ENCODE measurements around the gene ZNF664. TPM values are rescaled to one million over a fixed set of nuclear protein-coding genes. Genes with fewer than 3 reads are reported as not detected.

Gene ZNF664
- total RNA-seq, 1 donor, result 95.2 TPM

GRCh38 chr12:124033859-124034258 is 60.8 kb downstream of the ZNF664 start:
- no peaks in the 10 kb centered on the region for H3K36me3 ChIP-seq (ENCODE audit: insufficient read depth, low read length)
- no peak for DNase-seq (ENCODE audit: insufficient read length, low spot score, missing footprints)
- no peak overlapping the region for H2AFZ ChIP-seq (ENCODE audit: low read length)
- TF ChIP-seq, protein P1, sequence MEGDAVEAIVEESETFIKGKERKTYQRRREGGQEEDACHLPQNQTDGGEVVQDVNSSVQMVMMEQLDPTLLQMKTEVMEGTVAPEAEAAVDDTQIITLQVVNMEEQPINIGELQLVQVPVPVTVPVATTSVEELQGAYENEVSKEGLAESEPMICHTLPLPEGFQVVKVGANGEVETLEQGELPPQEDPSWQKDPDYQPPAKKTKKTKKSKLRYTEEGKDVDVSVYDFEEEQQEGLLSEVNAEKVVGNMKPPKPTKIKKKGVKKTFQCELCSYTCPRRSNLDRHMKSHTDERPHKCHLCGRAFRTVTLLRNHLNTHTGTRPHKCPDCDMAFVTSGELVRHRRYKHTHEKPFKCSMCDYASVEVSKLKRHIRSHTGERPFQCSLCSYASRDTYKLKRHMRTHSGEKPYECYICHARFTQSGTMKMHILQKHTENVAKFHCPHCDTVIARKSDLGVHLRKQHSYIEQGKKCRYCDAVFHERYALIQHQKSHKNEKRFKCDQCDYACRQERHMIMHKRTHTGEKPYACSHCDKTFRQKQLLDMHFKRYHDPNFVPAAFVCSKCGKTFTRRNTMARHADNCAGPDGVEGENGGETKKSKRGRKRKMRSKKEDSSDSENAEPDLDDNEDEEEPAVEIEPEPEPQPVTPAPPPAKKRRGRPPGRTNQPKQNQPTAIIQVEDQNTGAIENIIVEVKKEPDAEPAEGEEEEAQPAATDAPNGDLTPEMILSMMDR (IDR thresholded peaks at IDR 0.05; ENCODE audit: extremely low read depth, low read depth, low read length), result no peak
- H3K79me2 ChIP-seq (ENCODE audit: insufficient read depth, low read length), result no peaks in the 10 kb centered on the region
- H3K4me3 ChIP-seq (ENCODE audit: insufficient read depth, low read length), result no peak overlapping the region
- H3K27me3 ChIP-seq (ENCODE audit: insufficient read depth, low read length), result no peaks in the 10 kb centered on the region
- no peak overlapping the region for H3K4me2 ChIP-seq (ENCODE audit: insufficient read depth, low read length)
- H3K27ac ChIP-seq (ENCODE audit: low read depth, low read length), result no peak overlapping the region
- H3K9me3 ChIP-seq (ENCODE audit: low read depth, low read length), result no peaks in the 10 kb centered on the region
- H3K4me1 ChIP-seq (ENCODE audit: insufficient read depth, low read length), result peaks cover 33% of the 10 kb centered on the region
- no peaks in the 10 kb centered on the region for H4K20me1 ChIP-seq (ENCODE audit: insufficient read depth, low read length)

GRCh38 chr12:124034297-124034696 is 61.3 kb downstream of the ZNF664 start:
- Histone ChIP-seq H3K27ac (ENCODE audit: low read depth, low read length) (no peak overlapping the region), H2AFZ (ENCODE audit: low read length) (no peak overlapping the region), H3K4me1 (ENCODE audit: insufficient read depth, low read length) (peaks cover 37% of the 10 kb centered on the region), H3K27me3 (ENCODE audit: insufficient read depth, low read length) (no peaks in the 10 kb centered on the region), H3K36me3 (ENCODE audit: insufficient read depth, low read length) (no peaks in the 10 kb centered on the region), H3K4me3 (ENCODE audit: insufficient read depth, low read length) (no peak overlapping the region), H4K20me1 (ENCODE audit: insufficient read depth, low read length) (no peaks in the 10 kb centered on the region), H3K4me2 (ENCODE audit: insufficient read depth, low read length) (no peak overlapping the region), H3K79me2 (ENCODE audit: insufficient read depth, low read length) (no peaks in the 10 kb centered on the region), H3K9me3 (ENCODE audit: low read depth, low read length) (no peaks in the 10 kb centered on the region)
- TF ChIP-seq, protein P1 (IDR thresholded peaks at IDR 0.05; ENCODE audit: extremely low read depth, low read depth, low read length), result no peak
- peak; percentile 32 for DNase-seq (ENCODE audit: insufficient read length, low spot score, missing footprints)

- H3K36me3 ChIP-seq (ENCODE audit: insufficient read depth, low read length), result no peaks in the 10 kb centered on the region
- DNase-seq (ENCODE audit: insufficient read length, low spot score, missing footprints), result no peak
- H2AFZ ChIP-seq (ENCODE audit: low read length), result no peak overlapping the region
These were observed 62.1 kb downstream of the ZNF664 start for GRCh38 chr12:124035163-124035562.

GRCh38 chr12:124036171-124036598 is 63.2 kb downstream of the ZNF664 start:
- no peak overlapping the region for H3K27ac ChIP-seq (ENCODE audit: low read depth, low read length)
- no peaks in the 10 kb centered on the region for H3K27me3 ChIP-seq (ENCODE audit: insufficient read depth, low read length)
- no peaks in the 10 kb centered on the region for H3K79me2 ChIP-seq (ENCODE audit: insufficient read depth, low read length)
- peak; percentile 38 for DNase-seq (ENCODE audit: insufficient read length, low spot score, missing footprints)
- H4K20me1 ChIP-seq (ENCODE audit: insufficient read depth, low read length), result no peaks in the 10 kb centered on the region
- H3K4me1 ChIP-seq (ENCODE audit: insufficient read depth, low read length), result peaks cover 23% of the 10 kb centered on the region
- no peaks in the 10 kb centered on the region for H3K9me3 ChIP-seq (ENCODE audit: low read depth, low read length)
- H3K4me2 ChIP-seq (ENCODE audit: insufficient read depth, low read length), result peak overlapping the region; percentile 42
- TF ChIP-seq, protein P1 (IDR thresholded peaks at IDR 0.05; ENCODE audit: extremely low read depth, low read depth, low read length), result no peak
- no peak overlapping the region for H3K4me3 ChIP-seq (ENCODE audit: insufficient read depth, low read length)
- peak overlapping the region; percentile 88 for H2AFZ ChIP-seq (ENCODE audit: low read length)
- no peaks in the 10 kb centered on the region for H3K36me3 ChIP-seq (ENCODE audit: insufficient read depth, low read length)

More at GRCh38 chr12:124035163-124035562, 62.1 kb downstream of the ZNF664 start:
- H3K4me3 ChIP-seq (ENCODE audit: insufficient read depth, low read length), result no peak overlapping the region
- no peaks in the 10 kb centered on the region for H3K9me3 ChIP-seq (ENCODE audit: low read depth, low read length)
- no peak overlapping the region for H3K27ac ChIP-seq (ENCODE audit: low read depth, low read length)
- no peaks in the 10 kb centered on the region for H4K20me1 ChIP-seq (ENCODE audit: insufficient read depth, low read length)
- TF ChIP-seq, protein P1 (IDR thresholded peaks at IDR 0.05; ENCODE audit: extremely low read depth, low read depth, low read length), result no peak
- H3K27me3 ChIP-seq (ENCODE audit: insufficient read depth, low read length), result no peaks in the 10 kb centered on the region
- H3K79me2 ChIP-seq (ENCODE audit: insufficient read depth, low read length), result no peaks in the 10 kb centered on the region
- H3K4me2 ChIP-seq (ENCODE audit: insufficient read depth, low read length), result no peak overlapping the region
- peaks cover 33% of the 10 kb centered on the region for H3K4me1 ChIP-seq (ENCODE audit: insufficient read depth, low read length)
